Superior temporal gyrus (tissue), 1 donor: ENCODE measurements around the gene CCDC8.
"Not testable (repeated sequence)": the region's sequence is repeated elsewhere in the genome, so short reads cannot be mapped to it uniquely, and the experiment has no call there.

ENCODE experiments used
- DNase-seq: peaks from one replicate; pipeline ENCODE4 v3.0.0-alpha.2; 2016; ENCODE audit errors: extremely low spot score

The CCDC8 gene, protein sequence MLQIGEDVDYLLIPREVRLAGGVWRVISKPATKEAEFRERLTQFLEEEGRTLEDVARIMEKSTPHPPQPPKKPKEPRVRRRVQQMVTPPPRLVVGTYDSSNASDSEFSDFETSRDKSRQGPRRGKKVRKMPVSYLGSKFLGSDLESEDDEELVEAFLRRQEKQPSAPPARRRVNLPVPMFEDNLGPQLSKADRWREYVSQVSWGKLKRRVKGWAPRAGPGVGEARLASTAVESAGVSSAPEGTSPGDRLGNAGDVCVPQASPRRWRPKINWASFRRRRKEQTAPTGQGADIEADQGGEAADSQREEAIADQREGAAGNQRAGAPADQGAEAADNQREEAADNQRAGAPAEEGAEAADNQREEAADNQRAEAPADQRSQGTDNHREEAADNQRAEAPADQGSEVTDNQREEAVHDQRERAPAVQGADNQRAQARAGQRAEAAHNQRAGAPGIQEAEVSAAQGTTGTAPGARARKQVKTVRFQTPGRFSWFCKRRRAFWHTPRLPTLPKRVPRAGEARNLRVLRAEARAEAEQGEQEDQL

DNA sequence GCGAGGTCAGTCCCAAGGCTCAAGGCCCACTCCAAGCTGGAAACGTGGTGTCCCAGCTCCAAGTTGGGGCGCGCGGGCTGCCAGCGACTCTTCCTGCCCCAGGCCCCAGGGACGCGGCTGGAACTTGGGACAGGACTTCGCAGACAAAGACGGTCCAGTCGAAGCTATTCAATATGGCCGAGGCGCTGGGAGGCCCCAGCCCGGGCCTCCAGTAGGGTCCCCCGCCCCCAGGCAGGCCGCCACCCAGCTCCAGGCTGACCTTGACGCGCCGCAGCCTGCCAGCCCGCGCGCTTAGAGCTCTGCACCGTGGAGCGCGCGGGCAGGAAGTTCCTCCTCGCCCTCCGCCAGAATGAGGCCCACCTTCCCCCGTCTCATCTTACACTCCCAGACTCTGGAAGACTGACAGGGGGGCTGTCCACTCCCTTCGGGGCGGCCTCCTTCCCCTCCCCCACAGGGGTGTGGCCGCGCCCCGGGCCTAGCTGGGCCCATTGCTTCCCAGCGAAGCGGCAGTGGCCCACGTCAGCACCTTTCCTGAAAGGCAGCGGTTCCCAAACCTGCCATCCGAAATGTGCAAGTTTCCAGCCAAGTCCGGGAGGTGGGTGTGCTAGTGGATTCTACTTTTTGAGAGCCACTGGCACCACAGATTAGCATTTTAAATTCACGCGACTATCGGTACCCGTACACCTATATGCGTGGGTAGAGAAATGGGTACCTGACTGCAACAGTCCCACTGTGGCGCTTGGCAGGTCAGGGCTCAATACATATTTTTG lies at the start of gene CCDC8:
Gene CCDC8 (minus strand): TSS at position 303 of the 770 bp plus-strand sequence. CDS start 754 bp downstream, outside the sequence.
- DNase-seq: no peak

- DNase-seq: no peak
Measured at GRCh38 chr19:46461537-46461936, 48.2 kb upstream of the CCDC8 start.

GRCh38 chr19:46460981-46461380 lies 47.6 kb upstream of the CCDC8 start:
- DNase-seq: no peak

DNA sequence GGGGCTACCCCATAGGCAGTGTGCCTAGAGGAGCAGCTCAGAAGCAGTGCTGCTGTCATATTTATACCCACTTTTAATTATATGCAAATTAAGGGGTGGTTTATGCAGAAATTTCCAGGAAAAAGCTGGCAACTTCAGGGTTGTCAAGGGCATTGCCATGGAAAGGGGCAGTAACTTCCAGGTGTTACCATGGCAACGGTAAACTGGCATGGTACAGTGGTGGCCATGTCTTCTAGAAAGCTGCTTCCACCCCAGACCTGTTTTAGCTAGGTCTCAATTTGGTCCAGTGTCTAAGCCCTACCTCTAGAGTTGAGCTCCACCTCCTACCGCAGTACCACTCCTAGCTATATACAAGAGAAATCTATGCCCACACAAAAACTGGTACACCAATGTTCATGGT lies 46.7 kb upstream of the CCDC8 start:
- no peak for DNase-seq

GRCh38 chr19:46456930-46457329 lies 43.6 kb upstream of the CCDC8 start:
- no peak for DNase-seq

GRCh38 chr19:46454244-46454643 lies 40.9 kb upstream of the CCDC8 start:
- DNase-seq: no peak

DNA sequence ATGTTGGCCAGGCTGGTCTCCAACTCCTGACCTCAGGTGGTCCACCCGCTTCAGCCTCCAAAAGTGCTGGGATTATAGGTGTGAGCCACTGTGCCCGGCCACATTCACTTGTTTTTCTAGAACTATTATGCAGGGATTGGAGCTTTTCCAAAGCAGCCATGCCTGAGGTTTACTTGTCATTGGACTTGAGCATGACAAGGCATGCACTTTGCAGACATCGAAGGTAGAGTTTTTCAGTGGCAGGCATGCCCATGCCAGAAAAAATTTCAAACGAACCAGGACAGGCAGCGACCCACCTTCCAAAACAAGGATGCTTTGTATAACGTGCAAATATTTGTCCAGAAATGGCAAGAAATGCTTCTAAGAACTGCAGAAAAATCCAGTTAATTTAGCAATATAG lies 40.3 kb upstream of the CCDC8 start:
- no peak for DNase-seq

GRCh38 chr19:46452186-46452585 lies 38.8 kb upstream of the CCDC8 start:
- DNase-seq: no peak

DNA sequence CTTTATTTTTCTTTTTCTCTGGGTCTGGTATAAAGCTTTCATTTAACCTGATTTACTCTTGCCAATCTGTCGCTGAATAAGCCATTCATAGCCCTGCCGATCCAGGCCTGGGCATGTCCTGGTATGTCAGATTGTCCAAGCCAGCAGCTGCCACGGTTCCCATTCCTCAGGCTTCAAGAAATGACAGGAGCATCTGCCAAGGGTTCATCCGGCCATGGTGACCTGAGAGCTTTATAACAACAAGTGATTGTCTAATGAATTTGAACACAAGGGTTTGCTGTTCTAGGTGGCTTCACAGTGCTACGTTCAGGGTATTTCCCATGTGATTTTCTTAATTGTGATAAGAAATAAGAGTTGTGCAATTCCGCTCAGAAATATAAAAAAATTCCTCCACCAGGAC lies 38.0 kb upstream of the CCDC8 start:
- DNase-seq: peak; percentile 39

GRCh38 chr19:46450737-46451136 lies 37.4 kb upstream of the CCDC8 start:
- no peak for DNase-seq

- no peak for DNase-seq
Measured at GRCh38 chr19:46449228-46449627, 35.9 kb upstream of the CCDC8 start.

GRCh38 chr19:46448601-46449000 lies 35.2 kb upstream of the CCDC8 start:
- no peak for DNase-seq

GRCh38 chr19:46447824-46448223 lies 34.5 kb upstream of the CCDC8 start:
- no peak for DNase-seq

DNA sequence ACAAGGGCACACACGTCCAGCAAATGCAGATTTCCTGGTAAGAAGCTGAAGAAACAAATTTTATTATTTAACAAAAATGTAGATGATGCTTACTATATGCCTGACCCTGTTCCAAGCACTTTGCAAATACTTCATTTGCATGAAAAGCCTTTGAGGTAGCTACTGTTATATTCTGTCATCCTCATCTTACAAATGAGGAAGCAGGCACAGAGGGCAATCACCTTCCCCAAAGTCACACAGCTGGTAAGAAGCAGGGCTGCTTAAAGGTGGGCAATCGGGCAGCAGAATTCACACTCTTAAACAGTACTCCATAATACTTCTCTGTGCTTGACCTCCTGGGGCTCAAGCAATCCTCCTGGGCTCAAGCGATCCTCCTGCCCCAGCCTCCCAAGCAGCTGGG lies 33.6 kb upstream of the CCDC8 start:
- DNase-seq: no peak

DNA sequence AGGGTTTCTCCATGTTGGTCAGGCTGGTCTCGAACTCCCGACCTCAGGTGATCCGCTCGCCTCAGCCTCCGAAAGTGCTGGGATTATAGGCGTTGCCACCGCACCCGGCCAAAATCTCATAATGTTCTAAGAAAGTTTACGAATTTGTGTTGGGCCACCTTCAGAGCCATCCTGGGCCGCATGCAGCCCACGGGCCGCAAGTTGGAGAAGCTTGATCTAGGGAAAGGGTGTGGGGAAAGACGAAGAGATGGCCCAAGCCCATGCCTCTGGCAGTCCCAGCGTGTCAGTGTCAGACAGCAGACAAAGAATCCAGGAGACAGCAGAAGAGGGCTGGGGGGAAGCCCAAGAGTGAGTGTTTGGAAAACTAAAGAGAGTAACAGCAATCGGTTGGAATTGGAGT lies 32.7 kb upstream of the CCDC8 start:
- no peak for DNase-seq

DNA sequence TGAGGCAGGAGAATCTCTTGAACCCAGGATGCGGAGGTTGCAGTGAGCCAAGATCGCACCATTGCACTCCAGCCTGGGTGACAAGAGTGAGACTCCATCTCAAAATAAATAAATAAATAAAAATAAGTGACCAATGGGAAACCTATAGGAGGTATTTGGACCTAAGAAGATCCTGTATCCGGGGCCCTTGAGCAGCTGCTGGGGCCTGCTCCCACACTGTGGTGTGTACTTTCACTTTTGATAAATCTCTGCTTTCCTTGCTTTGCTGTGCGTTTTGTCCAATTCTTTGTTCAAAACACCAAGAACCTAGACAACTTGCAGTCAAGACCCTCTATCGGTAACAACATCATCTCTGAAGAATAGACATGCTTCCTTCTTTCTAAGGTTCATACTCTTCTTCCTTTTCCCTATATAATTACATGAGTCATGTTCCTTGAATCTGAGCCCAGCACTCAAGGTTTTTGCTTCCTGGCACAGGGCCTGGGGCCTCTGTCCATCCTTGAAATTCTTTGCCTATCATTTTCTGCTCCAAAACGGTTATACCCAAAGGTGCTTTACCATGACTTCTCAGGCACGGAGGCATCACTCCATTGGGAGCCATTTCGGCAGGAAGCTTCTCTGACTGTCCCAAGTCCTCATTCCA lies 29.6 kb upstream of the CCDC8 start:
- no peak for DNase-seq

GRCh38 chr19:46441866-46442265 lies 28.5 kb upstream of the CCDC8 start:
- DNase-seq: no peak

- not testable (repeated sequence) for DNase-seq
Measured at GRCh38 chr19:46435689-46436088, 22.3 kb upstream of the CCDC8 start.

GRCh38 chr19:46435009-46435408 lies 21.6 kb upstream of the CCDC8 start:
- peak; percentile 90 for DNase-seq

DNA sequence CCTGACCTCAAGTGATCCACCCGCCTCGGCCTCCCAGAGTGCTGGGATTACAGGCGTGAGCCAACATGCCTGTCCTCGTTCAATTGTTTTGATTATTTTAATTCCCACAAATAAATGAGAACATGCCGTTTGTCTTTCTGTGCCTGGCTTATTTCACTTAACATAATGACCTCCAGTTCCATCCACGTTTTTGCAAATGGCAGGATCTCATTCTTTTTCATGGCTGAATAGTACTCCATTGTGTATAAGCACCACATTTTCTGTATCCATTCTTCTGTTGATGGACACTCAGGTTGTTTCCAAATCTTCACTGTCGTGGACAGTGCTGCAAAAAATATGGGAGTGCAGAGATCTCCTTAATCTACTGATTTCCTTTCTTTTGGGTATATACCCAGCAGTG lies 20.1 kb upstream of the CCDC8 start:
- DNase-seq: not testable (repeated sequence)

DNA sequence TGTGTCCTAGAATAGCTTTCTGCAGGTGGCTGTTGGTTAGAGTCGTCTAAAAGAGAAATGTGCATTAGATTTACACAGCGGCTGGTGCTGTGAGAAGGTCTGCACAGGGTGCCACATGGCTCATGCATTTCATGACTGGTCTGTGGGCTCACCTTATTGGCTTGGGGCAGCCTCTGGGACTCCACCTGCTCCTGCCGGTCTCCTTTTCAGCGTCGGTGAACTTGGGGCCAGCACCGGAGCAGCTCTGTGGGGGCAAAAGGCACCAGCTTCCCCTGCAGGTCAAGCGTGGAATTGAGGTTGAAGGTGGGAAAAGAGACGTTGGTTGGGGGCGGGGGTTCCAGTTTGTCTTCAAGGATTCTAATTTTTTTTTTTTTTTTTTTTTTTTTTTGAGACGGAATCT lies 18.5 kb upstream of the CCDC8 start:
- no peak for DNase-seq

DNA sequence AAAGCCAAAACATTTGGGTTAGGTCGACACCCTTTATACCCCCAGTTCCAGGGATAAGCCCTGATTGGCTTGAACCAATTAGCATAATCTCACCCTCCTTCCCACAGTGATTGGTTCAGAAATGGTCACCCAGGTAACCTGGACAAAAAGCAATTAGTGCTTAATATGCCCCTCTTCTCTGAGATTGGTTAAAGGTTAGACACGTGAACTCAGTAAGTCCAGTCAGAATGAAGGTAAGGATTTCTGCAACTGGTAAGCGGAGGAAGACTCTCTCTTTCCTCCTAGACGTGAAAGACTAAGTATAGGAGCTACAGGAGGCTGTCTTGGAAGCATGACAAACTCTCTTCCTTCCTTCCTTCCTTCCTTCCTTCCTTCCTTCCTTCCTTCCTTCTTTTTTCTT lies 16.6 kb upstream of the CCDC8 start:
- no peak for DNase-seq
